Limb (tissue), 2 donors: Measurements from ENCODE around the gene ZNF469.

Experiments
- DNase-seq, 2 donors: peaks; one replicate each; pipeline ENCODE4 v3.0.0-alpha.2; 2016; ENCODE audit errors: extremely low spot score in 2 of 2

Gene ZNF469

GRCh38 chr16:88391144-88391850 is 8.5 kb downstream of the ZNF469 start:
- no peak for DNase-seq

GRCh38 chr16:88392111-88392510 is 9.4 kb downstream of the ZNF469 start:
- no peak for DNase-seq

GRCh38 chr16:88392616-88393015 is 9.9 kb downstream of the ZNF469 start:
- no peak for DNase-seq

GRCh38 chr16:88393034-88393433 is 10.3 kb downstream of the ZNF469 start:
- no peak for DNase-seq

GRCh38 chr16:88393571-88393970 is 10.8 kb downstream of the ZNF469 start:
- DNase-seq: no peak

GRCh38 chr16:88394426-88394825 is 11.7 kb downstream of the ZNF469 start:
- no peak for DNase-seq

GRCh38 chr16:88395669-88396584 is 13.2 kb downstream of the ZNF469 start:
- DNase-seq: no peak

GRCh38 chr16:88398170-88398873 is 15.6 kb downstream of the ZNF469 start:
- DNase-seq: no peak

GRCh38 chr16:88398874-88399178 is 16.1 kb downstream of the ZNF469 start:
- DNase-seq: no peak

- no peak for DNase-seq
Observed at GRCh38 chr16:88400186-88400585, 17.4 kb downstream of the ZNF469 start.

- no peak for DNase-seq
Observed at GRCh38 chr16:88401604-88402246, 19.0 kb downstream of the ZNF469 start.

- no peak for DNase-seq
Observed at GRCh38 chr16:88402551-88403240, 19.9 kb downstream of the ZNF469 start.

GRCh38 chr16:88403794-88404581 is 21.2 kb downstream of the ZNF469 start:
- DNase-seq: no peak

GRCh38 chr16:88404769-88405168 is 22.0 kb downstream of the ZNF469 start:
- DNase-seq: no peak

- peak; percentile 78 to 82 for DNase-seq
Observed at GRCh38 chr16:88405216-88406060, 22.7 kb downstream of the ZNF469 start.

- DNase-seq: no peak
Observed at GRCh38 chr16:88406096-88407041, 23.6 kb downstream of the ZNF469 start.

GRCh38 chr16:88407042-88407420 is 24.3 kb downstream of the ZNF469 start:
- DNase-seq: no peak

GRCh38 chr16:88407807-88408206 is 25.0 kb downstream of the ZNF469 start:
- no peak for DNase-seq
